Adrenal gland (tissue), 12 donors: Measurements from ENCODE around the gene PSMG3. TPM values are rescaled to one million over a fixed set of nuclear protein-coding genes. Genes with fewer than 3 reads are reported as not detected.

Experiments
- DNase-seq, 7 donors: peaks; one replicate each; pipeline ENCODE4 v3.0.0-alpha.2; 2019 to 2020
- H3K27ac ChIP-seq, 5 donors: fragments of 200-600 bp; sonication (generic) in 4 of 5; 1 replicate in 3 of 5; 2 replicates in 2 of 5; pipeline versions ENCODE4 v1.5.1 to v1.8.0; 2016 to 2020; ENCODE audit warnings: mild to moderate bottlenecking in 1 of 5
- H3K27me3 ChIP-seq: fragments of 200-600 bp; 2 replicates; pipeline ENCODE4 v1.8.0; 2021
- H3K36me3 ChIP-seq, 2 donors: fragments of 200-600 bp; replicated peaks in 1 of 2; 1 replicate in 1 of 2; 2 replicates in 1 of 2; pipeline versions ENCODE4 v1.5.1 to v1.8.0; 2018 to 2022
- H3K4me1 ChIP-seq, 2 donors: fragments of 200-600 bp; replicated peaks in 1 of 2; 1 replicate in 1 of 2; 2 replicates in 1 of 2; pipeline versions ENCODE4 v1.5.1 to v1.8.0; 2018 to 2021
- H3K4me3 ChIP-seq, 4 donors: fragments of 200-600 bp; sonication (generic) in 3 of 4; one replicate each; pipeline ENCODE4 v1.5.1; 2016 to 2018
- H3K9me3 ChIP-seq, 3 donors: fragments of 200-600 bp; sonication (generic) in 1 of 3; replicated peaks in 1 of 3; 1 replicate in 2 of 3; 2 replicates in 1 of 3; pipeline versions ENCODE4 v1.5.1 to v1.8.0; 2016 to 2021
- POLR2A ChIP-seq, 2 donors: fragments of 450-650 bp; IDR thresholded peaks; one replicate each; pipeline ENCODE4 v1.6.1; 2017; ENCODE audit warnings: antibody characterized with exemption in 2 of 2, mild to moderate bottlenecking in 2 of 2, moderate library complexity in 1 of 2
- WGBS, 4 donors: extraction: QIAGEN DNeasy Blood & Tissue Kit in 2 of 4; methylation state at CpG; one replicate each; pipeline versions ENCODE4 v1.1.5 to v1.1.7; 2013 to 2017; 5-methylcytosine and 5-hydroxymethylcytosine counted together
- intact Hi-C, 2 donors: fragments of 100-400 bp; cut with DNase I; formaldehyde crosslinking; loops; one replicate each; pipeline versions ENCODE4 v1.14.1 to v1.15.0; 2022 to 2023
- polyA plus RNA-seq, 3 donors: library from polyadenylated mRNA; stranded (reverse); fragments of 200-250 nt in 2 of 3; fragments of 350-450 nt in 1 of 3; fragmentation: Illumina TruSeq in 1 of 3; extraction: RNeasy Lipid Tissue Mini Kit (QIAGEN cat#74804) in 1 of 3; gene quantifications; one replicate each; pipeline ENCODE4 v1.2.3, GENCODE V29; 2013 to 2014
- total RNA-seq, 9 donors: library from RNA; depleted of rRNA in 4 of 9; stranded (reverse); fragments of >200 nt in 4 of 9; fragments of 120-200 nt in 1 of 9; fragmentation: NEBNext Ultra II Directional in 1 of 9; extraction: Animal tissue kit (Norgen Biotek cat#: 25700) in 1 of 9; gene quantifications; one replicate each; pipeline versions ENCODE4 v1.1.0 to v1.2.4, GENCODE V29; 2013 to 2023
- TF ChIP-seq, protein P1 (sequence below), 6 experiments: fragments of 450-650 bp in 4 of 6; fragments of 200-600 bp in 2 of 6; sonication (generic) in 1 of 6; IDR thresholded peaks; 1 replicate in 5 of 6; 2 replicates in 1 of 6; pipeline versions ENCODE4 v1.5.1 to v1.8.0; 2016 to 2021; ENCODE audit warnings: antibody characterized with exemption in 6 of 6, mild to moderate bottlenecking in 2 of 6, moderate library complexity in 1 of 6
- donor health status: healthy with polysubstance abuse.
- donor health status: Bipolar disorder and iron deficiency.
- donor health status: DM: yes; HTN: yes; CAD: no.
- donor health status: DM: no; HTN: no; CAD: no.
- donor health status: DM: no; HTN: no; CAD: no.
- donor health status: DM: yes; HTN: yes; CAD: no.

The PSMG3 gene
- total and polyA plus RNA-seq, 12 donors: 17.3 to 82.7 (median 34.8) TPM

DNA sequence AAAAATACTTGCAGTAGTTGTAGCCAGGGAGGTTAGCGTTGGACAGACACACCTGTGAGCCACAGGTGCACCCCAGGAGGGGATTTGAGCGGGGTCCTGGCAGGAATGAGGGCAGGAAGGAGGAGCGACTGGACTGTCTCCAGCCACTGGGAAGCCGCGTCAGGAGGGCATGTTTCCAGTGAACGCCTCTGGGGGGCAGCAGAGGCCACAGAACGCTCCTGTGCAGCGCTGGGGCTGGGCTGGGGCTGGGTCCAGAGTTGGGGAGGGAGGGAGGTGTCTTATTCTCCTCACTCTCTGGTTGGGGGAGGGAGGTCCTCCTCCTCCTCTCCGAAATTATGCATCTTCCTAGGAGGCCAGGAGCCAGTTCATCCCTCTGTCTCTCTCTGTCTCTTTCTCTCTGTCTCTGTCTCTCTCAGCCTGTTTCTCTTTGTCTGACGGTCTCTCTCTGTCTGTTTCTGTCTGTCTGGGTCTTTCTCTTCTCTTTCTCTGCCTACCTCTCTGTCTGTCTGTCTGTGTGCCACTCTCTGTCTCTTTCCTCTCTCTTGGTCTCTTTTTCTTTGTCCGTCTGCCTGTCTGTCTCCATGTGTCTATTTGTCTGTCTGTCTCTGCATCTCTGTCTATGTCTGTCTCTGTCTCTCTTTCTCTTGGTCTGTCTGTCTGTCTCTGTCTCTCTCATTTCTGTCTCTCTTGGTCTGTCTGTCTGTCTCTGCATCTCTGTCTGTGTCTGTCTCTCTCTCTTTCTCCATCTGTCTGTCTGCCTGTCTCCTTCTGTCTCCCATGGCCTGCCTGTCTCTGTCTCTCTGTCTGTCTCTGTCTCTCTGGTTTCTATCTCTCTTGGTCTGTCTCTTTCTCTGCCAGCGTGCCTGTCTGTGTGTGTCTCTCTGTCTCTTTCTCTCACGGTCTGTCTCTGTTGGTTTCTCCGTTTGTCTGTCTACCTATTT, 9.9 kb upstream of the PSMG3 start:
- DNase-seq: peak; percentile 55 to 85 (median 66)
- Histone ChIP-seq H3K4me1 (no peaks in the 10 kb centered on the region), H3K4me3 (no peak overlapping the region), H3K27ac (no peak overlapping the region), H3K9me3 (no peaks in the 10 kb centered on the region), H3K27me3 (no peaks in the 10 kb centered on the region), H3K36me3 (no peaks in the 10 kb centered on the region)
- 27 to 37% (median 29%) methylated on average over 10 to 14 of the region's 14 CpGs for WGBS, 4 donors
- no peak for TF ChIP-seq POLR2A (IDR thresholded peaks at IDR 0.05)
- TF ChIP-seq, protein P1, sequence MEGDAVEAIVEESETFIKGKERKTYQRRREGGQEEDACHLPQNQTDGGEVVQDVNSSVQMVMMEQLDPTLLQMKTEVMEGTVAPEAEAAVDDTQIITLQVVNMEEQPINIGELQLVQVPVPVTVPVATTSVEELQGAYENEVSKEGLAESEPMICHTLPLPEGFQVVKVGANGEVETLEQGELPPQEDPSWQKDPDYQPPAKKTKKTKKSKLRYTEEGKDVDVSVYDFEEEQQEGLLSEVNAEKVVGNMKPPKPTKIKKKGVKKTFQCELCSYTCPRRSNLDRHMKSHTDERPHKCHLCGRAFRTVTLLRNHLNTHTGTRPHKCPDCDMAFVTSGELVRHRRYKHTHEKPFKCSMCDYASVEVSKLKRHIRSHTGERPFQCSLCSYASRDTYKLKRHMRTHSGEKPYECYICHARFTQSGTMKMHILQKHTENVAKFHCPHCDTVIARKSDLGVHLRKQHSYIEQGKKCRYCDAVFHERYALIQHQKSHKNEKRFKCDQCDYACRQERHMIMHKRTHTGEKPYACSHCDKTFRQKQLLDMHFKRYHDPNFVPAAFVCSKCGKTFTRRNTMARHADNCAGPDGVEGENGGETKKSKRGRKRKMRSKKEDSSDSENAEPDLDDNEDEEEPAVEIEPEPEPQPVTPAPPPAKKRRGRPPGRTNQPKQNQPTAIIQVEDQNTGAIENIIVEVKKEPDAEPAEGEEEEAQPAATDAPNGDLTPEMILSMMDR (IDR thresholded peaks at IDR 0.05): peak; percentile 54 to 87 (median 78)
- intact Hi-C loops: loop anchor here (10.0 kb wide), 2 partner anchors 635 to 775 kb away; partner anchors contain the start of gene EIF3B (in 1 of the 2)

DNA sequence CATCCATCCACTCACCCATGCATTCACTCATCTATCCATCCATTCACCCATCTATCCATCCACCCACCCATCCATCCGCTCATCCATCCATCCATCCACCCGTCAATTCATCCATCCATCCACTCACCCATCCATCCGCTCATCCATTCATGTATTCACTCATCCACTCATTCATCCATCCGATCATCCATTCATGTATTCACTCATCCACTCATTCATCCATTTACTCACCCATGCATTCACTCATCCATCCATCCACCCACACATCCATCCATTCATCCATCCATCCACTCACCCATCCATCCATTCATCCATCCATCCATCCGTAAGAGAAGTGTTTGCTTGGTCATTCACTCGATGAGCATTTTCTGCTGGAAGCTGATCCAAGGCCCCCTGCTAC, 8.7 kb upstream of the PSMG3 start:
- no peak overlapping the region for H3K27ac ChIP-seq
- H3K4me1 ChIP-seq: no peaks in the 10 kb centered on the region
- H3K9me3 ChIP-seq: no peaks in the 10 kb centered on the region
- no peaks in the 10 kb centered on the region for H3K27me3 ChIP-seq
- DNase-seq: no peak
- TF ChIP-seq, protein P1 (IDR thresholded peaks at IDR 0.05): no peak
- no peak for TF ChIP-seq POLR2A (IDR thresholded peaks at IDR 0.05)
- intact Hi-C loops: loop anchor here (10.0 kb wide), 2 partner anchors 636 to 776 kb away; partner anchors contain the start of gene EIF3B (in 1 of the 2)
- 84 to 88% (median 86%) methylated on average over 6 of the region's 6 CpGs for WGBS, 4 donors
- no peak overlapping the region for H3K4me3 ChIP-seq
- H3K36me3 ChIP-seq: no peaks in the 10 kb centered on the region

DNA sequence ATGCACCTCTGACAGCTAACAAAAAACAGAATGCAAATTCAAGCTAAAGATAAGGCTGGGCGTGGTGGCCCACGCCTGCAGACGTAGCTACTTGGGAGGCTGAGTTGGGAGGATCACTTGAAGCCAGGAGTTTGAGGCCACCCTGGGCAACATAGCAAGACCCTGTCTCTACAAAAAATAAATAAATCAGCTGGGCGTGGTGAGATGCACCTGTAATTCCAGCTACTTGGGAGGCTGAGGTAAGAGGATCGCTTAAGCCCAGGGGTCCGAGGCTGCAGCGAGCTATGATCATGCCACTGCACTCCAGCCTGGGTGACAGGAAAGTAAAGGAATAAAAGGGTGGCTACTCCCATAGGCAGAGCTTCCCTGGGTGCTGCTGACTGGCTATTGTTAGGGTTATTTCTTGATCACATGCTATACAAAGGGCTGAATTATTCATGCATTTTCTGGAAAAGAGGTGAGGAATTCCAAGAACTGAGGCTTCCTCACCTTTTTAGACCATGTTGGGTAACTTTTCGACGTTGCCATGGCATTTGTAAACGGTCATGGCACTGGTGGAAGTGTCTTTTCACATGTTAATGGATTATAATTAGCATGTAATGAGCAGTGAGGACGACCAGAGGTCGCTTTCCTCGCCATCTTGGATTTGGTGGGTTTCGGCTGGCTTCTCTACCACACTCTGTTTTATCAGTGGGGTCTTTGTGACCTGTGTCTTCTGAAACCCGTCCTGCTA, 6.9 kb upstream of the PSMG3 start:
- intact Hi-C loops: loop anchor here (10.0 kb wide), 2 partner anchors 638 to 778 kb away; partner anchors contain the start of gene EIF3B (in 1 of the 2)
- TF ChIP-seq, protein P1 (IDR thresholded peaks at IDR 0.05): no peak
- no peak for TF ChIP-seq POLR2A (IDR thresholded peaks at IDR 0.05)
- no peak overlapping the region for H3K4me3 ChIP-seq
- DNase-seq: no peak
- H3K9me3 ChIP-seq: no peaks in the 10 kb centered on the region
- H3K36me3 ChIP-seq: no peaks in the 10 kb centered on the region
- H3K27ac ChIP-seq: no peak overlapping the region
- peaks cover 2 to 3% of the 10 kb centered on the region in 2 donors for H3K4me1 ChIP-seq
- 69 to 75% (median 71%) methylated on average over 15 of the region's 15 CpGs for WGBS, 4 donors
- H3K27me3 ChIP-seq: no peaks in the 10 kb centered on the region

DNA sequence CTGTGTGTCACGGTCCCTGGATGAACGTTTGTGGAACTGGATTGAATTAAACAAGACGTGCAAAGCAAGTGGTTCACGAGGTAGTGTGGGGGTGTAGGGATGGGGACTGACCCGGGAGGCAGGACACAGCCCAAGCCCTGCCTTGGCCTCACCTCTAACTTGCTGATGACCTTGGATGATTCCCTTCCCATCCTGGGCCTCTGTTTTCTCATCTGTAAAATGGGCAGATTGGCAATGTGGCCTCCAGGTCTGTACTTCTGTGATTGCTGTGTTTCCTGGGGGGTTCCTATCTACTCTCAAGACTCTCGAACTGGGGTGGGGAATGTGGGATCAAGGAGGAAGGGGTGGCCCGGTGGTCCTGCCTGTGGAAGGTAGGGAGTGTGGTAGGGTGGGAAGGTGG, 6.0 kb upstream of the PSMG3 start:
- TF ChIP-seq, protein P1 (IDR thresholded peaks at IDR 0.05): no peak
- no peak for TF ChIP-seq POLR2A (IDR thresholded peaks at IDR 0.05)
- intact Hi-C loops: loop anchor here (10.0 kb wide), 2 partner anchors 639 to 779 kb away; partner anchors contain the start of gene EIF3B (in 1 of the 2)

More for the DNA sequence above, 6.0 kb upstream of the PSMG3 start:
- H3K4me3 ChIP-seq: no peak overlapping the region
- H3K36me3 ChIP-seq: no peaks in the 10 kb centered on the region
- H3K4me1 ChIP-seq: peaks cover 11 to 12% of the 10 kb centered on the region in 2 donors
- H3K27me3 ChIP-seq: no peaks in the 10 kb centered on the region
- no peak overlapping the region for H3K27ac ChIP-seq
- 78 to 90% (median 86%) methylated on average over 7 of the region's 7 CpGs for WGBS, 4 donors
- H3K9me3 ChIP-seq: no peaks in the 10 kb centered on the region
- no peak for DNase-seq
